Glutamatergic neuron (in vitro differentiated cells): ENCODE results near the gene FOXRED2. TPM values are rescaled to one million over a fixed set of nuclear protein-coding genes. Genes with fewer than 3 reads are reported as not detected.

Source experiments
- DNase-seq: peaks from one replicate; pipeline ENCODE4 v3.0.0; 2022
- H3K27ac Mint-ChIP-seq: one replicate; pipeline ENCODE4 v1.8.0; 2020; ENCODE audit warnings: mild to moderate bottlenecking, mixed read lengths, inconsistent platforms; ENCODE audit not compliant: unreplicated experiment
- H3K27me3 Mint-ChIP-seq: one replicate; pipeline ENCODE4 v1.8.0; 2020; ENCODE audit warnings: mild to moderate bottlenecking, moderate library complexity, mixed read lengths, inconsistent platforms; ENCODE audit not compliant: unreplicated experiment
- H3K36me3 Mint-ChIP-seq: one replicate; pipeline ENCODE4 v1.8.0; 2020; ENCODE audit warnings: mild to moderate bottlenecking, mixed read lengths, inconsistent platforms; ENCODE audit not compliant: unreplicated experiment
- H3K4me1 Mint-ChIP-seq: one replicate; pipeline ENCODE4 v1.8.0; 2020; ENCODE audit warnings: mild to moderate bottlenecking, low read depth, mixed read lengths, inconsistent platforms; ENCODE audit not compliant: unreplicated experiment
- H3K4me3 Mint-ChIP-seq: one replicate; pipeline ENCODE4 v1.8.0; 2020; ENCODE audit warnings: mild to moderate bottlenecking, mixed read lengths, inconsistent platforms; ENCODE audit not compliant: unreplicated experiment
- H3K9me3 Mint-ChIP-seq: one replicate; pipeline ENCODE4 v1.8.0; 2020; ENCODE audit warnings: mild to moderate bottlenecking, moderate library complexity, mixed read lengths, inconsistent platforms; ENCODE audit not compliant: unreplicated experiment
- CTCF ChIP-seq: fragments of 200-600 bp; sonication (generic); IDR thresholded peaks from one replicate; pipeline ENCODE4 v1.5.0; 2021; ENCODE audit not compliant: partially characterized antibody, unreplicated experiment
- total RNA-seq: library from RNA; stranded (reverse); fragmentation: NEBNext Ultra II Directional; extraction: Animal tissue kit (Norgen Biotek cat#: 25700); gene quantifications from one replicate; pipeline ENCODE4 v1.2.1, GENCODE V29; 2021; ENCODE audit not compliant: unreplicated experiment

The FOXRED2 gene
- total RNA-seq, 1 donor from 2014 or later: 41.6 TPM

DNA sequence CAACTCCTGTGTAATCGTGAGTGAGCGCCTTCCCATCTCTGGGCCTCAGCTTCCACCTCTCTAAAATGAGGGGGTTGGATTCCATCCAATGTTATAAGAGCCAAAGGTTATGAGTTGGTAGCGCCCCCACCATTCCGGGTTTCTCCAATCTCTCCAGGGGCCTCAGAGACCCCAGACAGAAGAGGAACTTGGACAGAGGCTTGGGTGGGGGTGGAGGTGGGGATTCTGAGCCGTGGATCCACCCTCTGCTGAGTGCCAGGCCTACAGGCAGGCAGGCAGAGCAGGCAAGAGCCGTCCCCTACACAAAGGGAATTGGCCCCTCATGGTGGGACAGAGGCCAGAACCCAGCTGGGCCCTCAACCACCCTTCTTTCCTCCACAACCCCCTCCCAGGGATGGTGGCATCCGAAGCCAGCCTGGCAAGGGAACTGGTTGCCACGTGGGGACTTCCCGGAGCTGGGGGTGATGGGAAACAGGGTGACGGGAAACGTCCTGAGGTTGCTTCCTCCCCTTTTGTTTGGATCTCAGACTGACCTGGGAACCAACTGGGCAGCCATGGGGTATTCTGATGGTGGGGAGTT is 57.2 kb downstream of the FOXRED2 start:
- Mint-ChIP-seq H3K9me3 (no peaks in the 10 kb centered on the region), H3K27me3 (peaks cover 1% of the 10 kb centered on the region), H3K4me3 (no peak overlapping the region), H3K27ac (no peak overlapping the region), H3K36me3 (no peaks in the 10 kb centered on the region), H3K4me1 (peaks cover 6% of the 10 kb centered on the region)
- TF ChIP-seq CTCF: no peak
- no peak for DNase-seq

DNA sequence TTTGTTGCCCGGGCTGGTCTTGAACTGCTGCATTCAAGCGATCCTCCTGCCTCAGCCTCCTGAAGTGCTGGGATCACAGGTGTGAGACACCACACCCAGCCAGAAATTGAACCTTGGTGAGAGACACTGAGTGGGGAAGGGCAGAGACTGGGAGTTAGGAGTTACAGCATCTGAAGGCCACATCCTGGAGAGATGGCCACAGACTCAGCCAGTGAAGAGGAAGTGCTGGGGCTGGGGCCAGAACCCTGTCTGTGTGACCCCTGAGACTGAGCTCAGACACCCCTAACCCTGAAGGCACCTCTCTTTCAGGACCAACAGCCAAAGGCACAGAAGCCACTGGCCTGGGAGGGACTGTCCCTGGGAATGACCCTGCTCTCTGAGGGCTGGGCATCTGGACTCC is 59.2 kb downstream of the FOXRED2 start:
- Mint-ChIP-seq H3K27ac (no peak overlapping the region), H3K27me3 (no peaks in the 10 kb centered on the region), H3K4me1 (peaks cover 6% of the 10 kb centered on the region), H3K36me3 (no peaks in the 10 kb centered on the region), H3K4me3 (no peak overlapping the region), H3K9me3 (no peaks in the 10 kb centered on the region)
- no peak for TF ChIP-seq CTCF
- DNase-seq: no peak

DNA sequence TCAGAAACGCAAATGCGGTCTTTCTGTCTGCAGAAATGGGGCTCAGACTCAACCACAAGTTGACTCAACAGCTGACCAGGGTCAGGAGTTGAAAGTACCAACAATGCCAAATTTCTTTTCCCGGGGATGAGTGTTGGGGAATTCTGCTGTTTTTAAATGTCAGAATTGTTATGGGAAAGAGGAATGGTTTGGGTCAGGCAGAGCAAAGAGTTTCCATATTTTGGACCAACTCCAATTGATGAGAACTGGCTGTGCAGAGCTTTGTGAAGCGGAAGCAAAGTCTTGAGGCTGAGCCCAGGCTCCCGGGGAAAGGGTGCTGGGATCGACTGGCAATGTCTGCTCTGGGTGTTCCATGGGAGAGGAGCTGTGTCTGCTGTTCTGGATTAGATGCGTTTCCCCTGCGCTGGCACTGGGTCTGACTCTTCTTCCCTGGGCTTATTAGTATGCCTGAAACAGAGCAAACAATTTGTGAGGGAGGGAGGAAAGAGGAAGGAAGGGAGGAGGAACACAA is 61.6 kb downstream of the FOXRED2 start:
- no peaks in the 10 kb centered on the region for H3K36me3 Mint-ChIP-seq
- no peak for TF ChIP-seq CTCF
- H3K4me1 Mint-ChIP-seq: peaks cover 5% of the 10 kb centered on the region
- H3K9me3 Mint-ChIP-seq: no peaks in the 10 kb centered on the region
- no peak overlapping the region for H3K4me3 Mint-ChIP-seq
- no peaks in the 10 kb centered on the region for H3K27me3 Mint-ChIP-seq
- no peak overlapping the region for H3K27ac Mint-ChIP-seq
- DNase-seq: no peak

- DNase-seq: no peak
- H3K27ac Mint-ChIP-seq: no peak overlapping the region
- peaks cover 9% of the 10 kb centered on the region for H3K4me1 Mint-ChIP-seq
- no peaks in the 10 kb centered on the region for H3K36me3 Mint-ChIP-seq
- no peaks in the 10 kb centered on the region for H3K27me3 Mint-ChIP-seq
- TF ChIP-seq CTCF: no peak
- peaks cover 5% of the 10 kb centered on the region for H3K9me3 Mint-ChIP-seq
- no peak overlapping the region for H3K4me3 Mint-ChIP-seq
These were observed 63.6 kb downstream of the FOXRED2 start for GRCh38 chr22:36443198-36443770.

DNA sequence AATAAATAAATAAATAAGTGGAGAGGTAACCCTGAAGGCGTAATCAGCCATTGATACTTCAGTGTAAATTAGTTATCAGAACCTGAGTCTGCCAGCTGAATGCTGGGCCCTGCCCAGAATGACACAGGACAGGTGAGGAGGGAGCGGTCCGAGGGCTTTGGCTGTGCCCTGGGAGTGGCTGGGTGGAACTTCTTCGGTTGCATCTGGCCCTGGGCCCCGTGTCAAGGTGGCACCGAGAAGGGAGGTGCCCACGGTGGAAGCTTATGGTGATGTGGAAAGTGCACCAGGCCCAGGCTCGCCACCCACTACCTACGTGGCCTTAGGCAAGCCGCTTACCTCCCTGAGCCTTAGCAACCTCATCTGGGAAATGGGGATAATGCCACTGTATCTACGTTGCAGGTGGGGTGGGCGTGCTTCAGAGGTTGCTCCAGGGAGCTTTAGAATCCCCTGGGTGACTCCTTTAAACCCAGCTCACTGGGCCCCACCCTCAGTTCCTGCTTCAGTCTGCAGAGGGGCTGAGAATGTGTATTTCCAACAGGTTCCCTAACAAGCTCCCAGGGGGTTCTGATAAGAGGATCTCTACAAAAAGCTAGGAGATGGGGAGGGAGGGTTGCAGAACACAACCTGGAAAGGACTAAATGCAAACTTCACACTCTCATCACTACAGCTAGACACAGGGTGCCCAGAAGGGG is 64.2 kb downstream of the FOXRED2 start:
- Mint-ChIP-seq H3K9me3 (peaks cover 5% of the 10 kb centered on the region), H3K27ac (no peak overlapping the region)
- no peak for DNase-seq

More for the DNA sequence above, 64.2 kb downstream of the FOXRED2 start:
- H3K4me1 Mint-ChIP-seq: peaks cover 9% of the 10 kb centered on the region
- no peak overlapping the region for H3K4me3 Mint-ChIP-seq
- H3K27me3 Mint-ChIP-seq: no peaks in the 10 kb centered on the region
- TF ChIP-seq CTCF: no peak
- no peaks in the 10 kb centered on the region for H3K36me3 Mint-ChIP-seq
